ENCODE data around the gene KRT3. TPM values are rescaled to one million over a fixed set of nuclear protein-coding genes. Genes with fewer than 3 reads are reported as not detected.

Gene KRT3
- total and polyA plus RNA-seq, 9 of the 15 experiments (the other 6 are each of a cell fraction or from before 2014, with no cell fraction given): not detected

DNA sequence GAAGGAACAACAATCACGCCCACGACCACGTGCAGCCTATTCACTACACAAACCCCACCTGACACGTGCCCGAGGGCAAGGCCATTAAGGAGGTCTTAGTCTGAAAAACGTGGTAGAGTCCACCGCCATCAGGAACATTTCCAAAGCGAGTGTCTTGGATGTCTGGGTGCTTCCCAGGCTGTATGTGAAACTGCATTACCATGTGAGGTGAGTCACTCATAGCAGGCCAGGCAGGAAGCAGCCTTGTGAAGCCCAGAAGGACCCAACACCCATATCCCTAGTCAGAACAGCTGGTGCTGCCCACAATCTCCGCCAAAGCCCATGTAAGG is 41.5 kb upstream of the KRT3 start:
- ATAC-seq: no peak

More for the DNA sequence above, 41.5 kb upstream of the KRT3 start:
- WGBS (ENCODE audit: insufficient coverage, low coverage, missing lambda C conversion rate): 2% methylated on average over 9 of the region's 9 CpGs
- no peaks in the 10 kb centered on the region for H3K9me1 ChIP-seq (ENCODE audit: control insufficient read depth, insufficient read depth, low read length)
- no peak overlapping the region for H3K4me3 ChIP-seq
- TF ChIP-seq, protein P1, sequence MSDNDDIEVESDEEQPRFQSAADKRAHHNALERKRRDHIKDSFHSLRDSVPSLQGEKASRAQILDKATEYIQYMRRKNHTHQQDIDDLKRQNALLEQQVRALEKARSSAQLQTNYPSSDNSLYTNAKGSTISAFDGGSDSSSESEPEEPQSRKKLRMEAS (CRISPR knock-in tag; IDR thresholded peaks at IDR 0.05): peak; percentile 34; the same call in 1 of the 2 replicates
- TF ChIP-seq ETV6 (IDR thresholded peaks at IDR 0.05; ENCODE audit: borderline replicate concordance in 1 of 2, low read depth in 2 of 2, low read length in 1 of 2): no peak
- TF ChIP-seq ETV6 (CRISPR knock-in tag; IDR thresholded peaks at IDR 0.05; ENCODE audit: borderline replicate concordance): no peak
- TF ChIP-seq, protein P2, sequence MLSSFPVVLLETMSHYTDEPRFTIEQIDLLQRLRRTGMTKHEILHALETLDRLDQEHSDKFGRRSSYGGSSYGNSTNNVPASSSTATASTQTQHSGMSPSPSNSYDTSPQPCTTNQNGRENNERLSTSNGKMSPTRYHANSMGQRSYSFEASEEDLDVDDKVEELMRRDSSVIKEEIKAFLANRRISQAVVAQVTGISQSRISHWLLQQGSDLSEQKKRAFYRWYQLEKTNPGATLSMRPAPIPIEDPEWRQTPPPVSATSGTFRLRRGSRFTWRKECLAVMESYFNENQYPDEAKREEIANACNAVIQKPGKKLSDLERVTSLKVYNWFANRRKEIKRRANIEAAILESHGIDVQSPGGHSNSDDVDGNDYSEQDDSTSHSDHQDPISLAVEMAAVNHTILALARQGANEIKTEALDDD (IDR thresholded peaks at IDR 0.05): no peak
- TF ChIP-seq, protein P3, sequence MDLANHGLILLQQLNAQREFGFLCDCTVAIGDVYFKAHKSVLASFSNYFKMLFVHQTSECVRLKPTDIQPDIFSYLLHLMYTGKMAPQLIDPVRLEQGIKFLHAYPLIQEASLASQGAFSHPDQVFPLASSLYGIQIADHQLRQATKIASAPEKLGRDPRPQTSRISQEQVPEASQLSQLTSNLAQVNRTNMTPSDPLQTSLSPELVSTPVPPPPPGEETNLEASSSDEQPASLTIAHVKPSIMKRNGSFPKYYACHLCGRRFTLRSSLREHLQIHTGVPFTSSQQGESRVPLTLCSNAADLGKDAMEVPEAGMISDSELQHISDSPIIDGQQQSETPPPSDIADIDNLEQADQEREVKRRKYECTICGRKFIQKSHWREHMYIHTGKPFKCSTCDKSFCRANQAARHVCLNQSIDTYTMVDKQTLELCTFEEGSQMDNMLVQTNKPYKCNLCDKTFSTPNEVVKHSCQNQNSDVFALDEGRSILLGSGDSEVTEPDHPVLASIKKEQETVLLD (IDR thresholded peaks at IDR 0.05): no peak
- TF ChIP-seq BHLHE40 (IDR thresholded peaks at IDR 0.05; ENCODE audit: low read length): 0 out of 2 replicates have a peak, but pooled peaks have one; percentile 20
- no peak for TF ChIP-seq KLF13 (tag; IDR thresholded peaks at IDR 0.05; ENCODE audit: borderline replicate concordance, low read depth)
- TF ChIP-seq ZNF584 (CRISPR knock-in tag; IDR thresholded peaks at IDR 0.05; ENCODE audit: low read depth): 0 out of 2 replicates have a peak, but pooled peaks have one; percentile 36
- no peak for TF ChIP-seq DNMT1 (IDR thresholded peaks at IDR 0.05)
- peak; percentile 31; the same call in 1 of the 2 replicates for TF ChIP-seq JUND (IDR thresholded peaks at IDR 0.05; ENCODE audit: borderline replicate concordance, low read depth, low read length)
- TF ChIP-seq JUND (tag; IDR thresholded peaks at IDR 0.05; ENCODE audit: borderline replicate concordance, low read depth, low read length): no peak
- TF ChIP-seq, protein P4, sequence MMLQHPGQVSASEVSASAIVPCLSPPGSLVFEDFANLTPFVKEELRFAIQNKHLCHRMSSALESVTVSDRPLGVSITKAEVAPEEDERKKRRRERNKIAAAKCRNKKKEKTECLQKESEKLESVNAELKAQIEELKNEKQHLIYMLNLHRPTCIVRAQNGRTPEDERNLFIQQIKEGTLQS (IDR thresholded peaks at IDR 0.05): peak; percentile 38
- TF ChIP-seq, protein P4 (CRISPR knock-in tag; conservative IDR thresholded peaks at IDR 0.05): no peak
- TF ChIP-seq ATF1 (CRISPR knock-in tag; IDR thresholded peaks at IDR 0.05): no peak
- TF ChIP-seq ATF1 (tag; IDR thresholded peaks at IDR 0.05): no peak
- peak; percentile 43 for TF ChIP-seq FOSL1 (tag; conservative IDR thresholded peaks at IDR 0.05)
- intact Hi-C loops (cut with micrococcal nuclease): no loop called here
- no peak overlapping the region for H3K4me2 ChIP-seq (ENCODE audit: insufficient read depth, low read length)
- CTCF ChIA-PET (ENCODE audit: low intra/inter-chr PET ratio): no interaction called here
- no peaks in the 10 kb centered on the region for H3K79me2 ChIP-seq (ENCODE audit: control insufficient read depth, insufficient read depth, low read length)
- no peaks in the 10 kb centered on the region for H3K36me3 ChIP-seq (ENCODE audit: control insufficient read depth, insufficient read depth, low read length)
- H3K27ac ChIP-seq (ENCODE audit: extremely low read depth, low read depth, low read length): no peak overlapping the region
- peak; percentile 72 for FAIRE-seq
- peaks cover 18 to 66% of the 10 kb centered on the region in 2 experiments for H3K27me3 ChIP-seq (ENCODE audit: control insufficient read depth in 2 of 2, insufficient read depth in 2 of 2, low read length in 2 of 2)
- POLR2A ChIA-PET: no interaction called here
- no peaks in the 10 kb centered on the region for H3K9me3 ChIP-seq (replicated peaks; ENCODE audit: control insufficient read depth, insufficient read depth, low read depth, low read length)
- H3K4me1 ChIP-seq (replicated peaks in 1 of 2; ENCODE audit: control insufficient read depth in 2 of 2, insufficient read depth in 2 of 2, low read length in 2 of 2): peaks cover 13% of the 10 kb centered on the region in 2 experiments; a peak in 3 of 5 replicates
- in situ Hi-C loops (cut with MboI): no loop called here
- no peak overlapping the region for H2AFZ ChIP-seq (ENCODE audit: low read depth, low read length)
- 0 out of 2 replicates have a peak, but pooled peaks cover 13% of the 10 kb centered on the region for H4K20me1 ChIP-seq (replicated peaks; ENCODE audit: control insufficient read depth, insufficient read depth, low read length)
- BruUV-seq (replicated peaks): no TSS peak
- DNase-seq (ENCODE audit: extremely low read depth in 1 of 4, low spot score in 3 of 4): peak in 1 of 4 experiments; percentile 31
- H3K9ac ChIP-seq (ENCODE audit: insufficient read depth in 1 of 2, low read depth in 2 of 2, low read length in 2 of 2): no peak overlapping the region
